ENCODE measurements around the gene AMZ2. TPM values are rescaled to one million over a fixed set of nuclear protein-coding genes. Genes with fewer than 3 reads are reported as not detected.
"Not testable (repeated sequence)": the region's sequence is repeated elsewhere in the genome, so short reads cannot be mapped to it uniquely, and the experiment has no call there.

AMZ2 gene
- total and polyA plus RNA-seq, 7 donors, result 31.1 to 121 (median 75.3) TPM

DNA sequence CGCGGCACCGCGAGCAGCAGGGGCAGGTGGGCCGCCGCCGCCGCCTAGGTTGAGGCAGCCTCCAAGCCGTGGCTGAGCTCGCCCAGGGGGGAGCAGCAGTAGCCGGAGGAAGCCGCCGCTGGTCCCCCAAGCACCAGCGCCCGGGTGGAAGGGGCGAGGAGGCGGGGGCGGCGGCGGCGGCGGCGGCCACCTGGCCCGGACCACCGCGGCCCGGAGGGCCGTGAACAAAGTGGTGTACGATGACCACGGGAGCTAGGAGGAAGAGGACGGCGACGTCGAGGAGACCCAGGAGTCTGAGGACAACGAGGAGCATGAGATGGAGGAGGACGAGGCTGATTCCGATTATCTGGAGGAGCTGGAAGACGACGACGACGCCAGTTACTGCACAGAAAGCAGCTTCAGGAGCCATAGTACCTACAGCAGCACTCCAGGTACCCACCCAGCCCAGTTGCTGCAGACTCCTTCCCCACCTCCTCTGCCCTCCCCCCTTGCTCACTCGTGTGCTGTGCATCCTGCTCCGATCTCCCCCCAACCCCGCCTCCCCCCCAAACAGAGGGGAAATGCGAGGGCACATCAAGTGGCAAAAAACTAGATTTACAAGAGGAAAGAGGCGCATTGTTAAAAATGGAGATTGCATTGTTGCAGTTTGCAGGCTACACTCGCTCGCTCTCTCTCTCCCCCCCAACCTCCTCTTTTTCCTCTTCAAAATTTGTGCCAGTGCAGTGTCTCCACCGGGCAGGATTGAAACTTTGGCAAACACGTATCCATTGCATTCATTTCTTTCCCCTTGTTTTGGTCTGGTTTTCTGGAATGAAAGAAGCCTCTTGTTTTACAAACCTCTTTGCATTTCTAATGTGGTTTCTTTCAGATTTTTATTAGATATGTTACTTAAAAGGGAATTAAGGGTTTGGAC is 41.8 kb upstream of the AMZ2 start:
- peaks cover 8% of the 10 kb centered on the region for H3K4me1 ChIP-seq
- intact Hi-C loops (cut with DNase I), result loop anchor here in 1 of 2 donors (5.0 kb wide), 1 partner anchor 41 kb away; the partner anchor contains the start of gene AMZ2
- peak in 2 of 4 donors; percentile 29 to 41 for ATAC-seq

DNA sequence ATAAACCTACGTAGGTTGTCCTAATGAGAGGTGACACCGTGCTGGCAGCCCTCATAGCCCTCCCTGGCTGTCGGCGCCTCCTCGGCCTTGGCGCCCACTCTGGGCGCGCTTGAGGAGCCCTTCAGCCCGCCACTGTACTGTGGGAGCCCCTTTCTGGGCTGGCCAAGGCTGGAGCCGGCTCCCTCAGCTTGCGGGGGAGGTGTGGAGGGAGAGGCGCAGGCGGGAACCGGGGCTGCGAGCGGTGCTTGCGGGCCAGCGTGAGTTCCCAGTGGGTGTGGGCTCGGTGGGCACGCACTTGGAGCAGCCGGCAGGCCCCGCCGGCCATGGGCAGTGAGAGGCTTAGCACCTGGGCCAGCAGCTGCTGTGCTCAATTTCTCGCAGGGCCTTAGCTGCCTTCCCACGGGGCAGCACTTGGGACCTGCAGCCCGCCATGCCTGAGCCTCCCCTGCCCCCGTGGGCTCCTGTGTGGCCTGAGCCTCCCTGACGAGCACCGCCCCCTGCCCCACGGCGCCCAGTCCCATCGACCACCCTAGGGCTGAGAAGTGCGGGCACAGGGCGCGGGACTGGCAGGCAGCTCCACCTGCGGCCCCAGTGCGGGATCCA is 40.1 kb upstream of the AMZ2 start:
- Histone ChIP-seq H3K27me3 (ENCODE audit: insufficient read depth in 3 of 3, low read length in 2 of 3) (no peaks in the 10 kb centered on the region), H3K4me1 (peaks cover 8% of the 10 kb centered on the region), H3K36me3 (ENCODE audit: insufficient read depth in 1 of 2, low read depth in 1 of 2) (no peaks in the 10 kb centered on the region), H3K4me3 (no peak overlapping the region), H3K27ac (no peak overlapping the region), H3K9me3 (no peaks in the 10 kb centered on the region)
- ATAC-seq, result no peak
- no peak for DNase-seq
- intact Hi-C loops (cut with DNase I), result loop anchor here in 1 of 2 donors (5.0 kb wide), 1 partner anchor 40 kb away; the partner anchor contains the start of gene AMZ2
- TF ChIP-seq, protein P1, sequence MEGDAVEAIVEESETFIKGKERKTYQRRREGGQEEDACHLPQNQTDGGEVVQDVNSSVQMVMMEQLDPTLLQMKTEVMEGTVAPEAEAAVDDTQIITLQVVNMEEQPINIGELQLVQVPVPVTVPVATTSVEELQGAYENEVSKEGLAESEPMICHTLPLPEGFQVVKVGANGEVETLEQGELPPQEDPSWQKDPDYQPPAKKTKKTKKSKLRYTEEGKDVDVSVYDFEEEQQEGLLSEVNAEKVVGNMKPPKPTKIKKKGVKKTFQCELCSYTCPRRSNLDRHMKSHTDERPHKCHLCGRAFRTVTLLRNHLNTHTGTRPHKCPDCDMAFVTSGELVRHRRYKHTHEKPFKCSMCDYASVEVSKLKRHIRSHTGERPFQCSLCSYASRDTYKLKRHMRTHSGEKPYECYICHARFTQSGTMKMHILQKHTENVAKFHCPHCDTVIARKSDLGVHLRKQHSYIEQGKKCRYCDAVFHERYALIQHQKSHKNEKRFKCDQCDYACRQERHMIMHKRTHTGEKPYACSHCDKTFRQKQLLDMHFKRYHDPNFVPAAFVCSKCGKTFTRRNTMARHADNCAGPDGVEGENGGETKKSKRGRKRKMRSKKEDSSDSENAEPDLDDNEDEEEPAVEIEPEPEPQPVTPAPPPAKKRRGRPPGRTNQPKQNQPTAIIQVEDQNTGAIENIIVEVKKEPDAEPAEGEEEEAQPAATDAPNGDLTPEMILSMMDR (IDR thresholded peaks at IDR 0.05), result no peak
- WGBS, 3 donors, result 82 to 96% (median 84%) methylated on average over 35 to 37 of the region's 37 CpGs

More for the DNA sequence above, 41.8 kb upstream of the AMZ2 start:
- WGBS, 3 donors, result 2 to 6% (median 2%) methylated on average over 36 to 49 of the region's 50 CpGs
- no peaks in the 10 kb centered on the region for H3K27me3 ChIP-seq (ENCODE audit: insufficient read depth in 3 of 3, low read length in 2 of 3)
- peak overlapping the region; percentile 85 for H3K4me3 ChIP-seq
- DNase-seq, result no peak
- TF ChIP-seq, protein P1 (IDR thresholded peaks at IDR 0.05), result no peak
- peak overlapping the region; percentile 71 for H3K27ac ChIP-seq
- H3K36me3 ChIP-seq (ENCODE audit: insufficient read depth in 1 of 2, low read depth in 1 of 2), result no peaks in the 10 kb centered on the region
- H3K9me3 ChIP-seq, result no peaks in the 10 kb centered on the region

DNA sequence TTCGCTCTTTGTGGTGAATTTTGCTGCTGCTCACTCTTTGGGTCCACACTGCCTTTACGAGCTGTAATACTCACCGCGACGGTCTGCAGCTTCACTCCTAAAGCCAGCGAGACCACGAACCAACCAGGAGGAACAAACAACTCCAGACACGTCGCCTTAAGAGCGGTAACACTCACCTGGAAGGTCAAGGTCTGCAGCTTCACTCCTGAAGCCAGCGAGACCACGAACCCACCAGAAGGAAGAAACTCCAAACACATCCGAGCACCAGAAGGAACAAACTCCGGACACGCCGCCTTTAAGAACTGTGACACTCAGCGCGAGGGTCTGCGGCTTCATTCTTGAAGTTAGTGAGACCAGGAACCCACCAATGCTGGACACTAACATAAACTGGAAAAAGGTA is 39.2 kb upstream of the AMZ2 start:
- not testable (repeated sequence) for ATAC-seq; H3K4me3 ChIP-seq; H3K4me1 ChIP-seq; H3K27me3 ChIP-seq (ENCODE audit: insufficient read depth in 3 of 3, low read length in 2 of 3); H3K9me3 ChIP-seq; H3K36me3 ChIP-seq (ENCODE audit: insufficient read depth in 1 of 2, low read depth in 1 of 2); H3K27ac ChIP-seq; DNase-seq
- intact Hi-C loops (cut with DNase I), result loop anchor here in 1 of 2 donors (5.0 kb wide), 1 partner anchor 39 kb away; the partner anchor contains the start of gene AMZ2
- 96% methylated on average over 19 of the region's 19 CpGs for WGBS, 3 donors

DNA sequence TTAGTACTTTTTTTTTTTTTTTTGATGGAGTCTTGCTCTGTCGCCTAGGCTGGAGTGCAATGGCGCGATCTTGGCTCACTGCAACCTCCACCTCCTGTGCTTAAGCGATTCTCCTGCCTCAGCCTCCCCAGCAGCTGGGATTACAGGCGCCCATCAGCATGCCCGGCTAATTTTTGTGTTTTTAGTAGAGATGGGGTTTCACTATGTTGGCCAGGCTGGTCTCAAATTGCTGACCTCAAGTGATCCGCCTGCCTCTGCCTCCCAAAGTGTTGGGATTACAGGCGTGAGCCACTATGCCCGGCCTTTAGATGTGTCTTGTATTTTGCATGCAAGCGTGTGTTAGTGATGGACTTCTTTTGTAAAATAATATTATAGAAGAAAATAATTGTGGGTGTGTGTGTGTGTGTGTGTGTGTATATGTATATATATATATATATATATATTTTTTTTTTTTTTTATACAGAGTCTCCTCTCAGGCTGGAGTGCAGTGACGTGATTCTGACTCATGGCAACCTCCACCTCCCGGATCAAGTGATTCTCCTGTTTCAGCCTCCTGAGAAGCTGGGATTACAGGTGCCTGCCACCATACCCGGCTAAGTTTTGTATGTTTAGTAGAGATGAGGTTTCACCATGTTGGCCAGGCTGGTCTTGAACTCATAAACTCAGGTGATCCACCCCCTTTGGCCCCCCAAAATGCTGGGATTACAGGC is 38.5 kb upstream of the AMZ2 start:
- not testable (repeated sequence) for H3K9me3 ChIP-seq; H3K27ac ChIP-seq; DNase-seq; H3K4me1 ChIP-seq; H3K36me3 ChIP-seq (ENCODE audit: insufficient read depth in 1 of 2, low read depth in 1 of 2); ATAC-seq; H3K27me3 ChIP-seq (ENCODE audit: insufficient read depth in 3 of 3, low read length in 2 of 3); H3K4me3 ChIP-seq
- intact Hi-C loops (cut with DNase I), result loop anchor here in 1 of 2 donors (5.0 kb wide), 1 partner anchor 38 kb away; the partner anchor contains the start of gene AMZ2
- WGBS, 3 donors, result 93 to 95% (median 94%) methylated on average over 13 of the region's 13 CpGs

DNA sequence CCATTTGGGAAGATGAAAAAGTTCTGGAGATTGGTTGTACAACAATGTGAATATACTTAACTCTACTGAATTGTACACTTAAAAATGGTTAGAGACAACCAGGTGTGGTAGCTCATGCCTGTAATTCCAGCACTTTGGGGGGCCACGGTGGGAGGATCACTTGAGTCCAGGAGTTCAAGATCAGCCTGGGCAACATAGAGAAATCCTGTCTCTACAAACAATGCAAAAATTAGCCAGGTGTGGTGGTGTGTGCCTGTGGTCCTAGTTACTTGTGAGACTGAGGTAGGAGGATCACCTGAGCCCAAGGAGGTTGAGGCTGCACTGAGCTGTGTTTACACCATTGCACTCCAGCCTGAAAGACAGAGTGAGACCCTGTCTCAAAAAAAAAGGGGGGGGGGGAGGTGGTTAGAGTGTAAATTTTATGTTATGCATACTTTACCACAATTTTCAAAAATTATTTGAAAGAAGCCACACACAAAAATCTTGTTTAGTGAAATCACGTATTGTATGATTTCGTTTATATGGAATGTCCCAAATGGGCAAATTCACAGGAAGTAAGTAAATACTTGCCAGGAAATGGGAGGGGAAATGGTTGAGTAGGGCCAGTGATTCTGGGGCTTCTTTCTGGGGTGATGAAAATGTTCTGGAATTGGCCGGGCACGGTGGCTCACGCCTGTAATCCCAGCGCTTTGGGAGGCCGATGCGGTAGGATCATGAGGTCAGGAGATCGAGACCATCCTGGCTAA is 37.1 kb upstream of the AMZ2 start:
- Histone ChIP-seq H3K27me3 (ENCODE audit: insufficient read depth in 3 of 3, low read length in 2 of 3) (no peaks in the 10 kb centered on the region), H3K9me3 (no peaks in the 10 kb centered on the region), H3K27ac (no peak overlapping the region), H3K36me3 (ENCODE audit: insufficient read depth in 1 of 2, low read depth in 1 of 2) (no peaks in the 10 kb centered on the region), H3K4me1 (peaks cover 4% of the 10 kb centered on the region), H3K4me3 (no peak overlapping the region)
- ATAC-seq, result no peak
- intact Hi-C loops (cut with DNase I), result no loop called here
- TF ChIP-seq, protein P1 (IDR thresholded peaks at IDR 0.05), result no peak
- no peak for DNase-seq
- WGBS, 3 donors, result 92 to 93% (median 92%) methylated on average over 10 of the region's 10 CpGs

DNA sequence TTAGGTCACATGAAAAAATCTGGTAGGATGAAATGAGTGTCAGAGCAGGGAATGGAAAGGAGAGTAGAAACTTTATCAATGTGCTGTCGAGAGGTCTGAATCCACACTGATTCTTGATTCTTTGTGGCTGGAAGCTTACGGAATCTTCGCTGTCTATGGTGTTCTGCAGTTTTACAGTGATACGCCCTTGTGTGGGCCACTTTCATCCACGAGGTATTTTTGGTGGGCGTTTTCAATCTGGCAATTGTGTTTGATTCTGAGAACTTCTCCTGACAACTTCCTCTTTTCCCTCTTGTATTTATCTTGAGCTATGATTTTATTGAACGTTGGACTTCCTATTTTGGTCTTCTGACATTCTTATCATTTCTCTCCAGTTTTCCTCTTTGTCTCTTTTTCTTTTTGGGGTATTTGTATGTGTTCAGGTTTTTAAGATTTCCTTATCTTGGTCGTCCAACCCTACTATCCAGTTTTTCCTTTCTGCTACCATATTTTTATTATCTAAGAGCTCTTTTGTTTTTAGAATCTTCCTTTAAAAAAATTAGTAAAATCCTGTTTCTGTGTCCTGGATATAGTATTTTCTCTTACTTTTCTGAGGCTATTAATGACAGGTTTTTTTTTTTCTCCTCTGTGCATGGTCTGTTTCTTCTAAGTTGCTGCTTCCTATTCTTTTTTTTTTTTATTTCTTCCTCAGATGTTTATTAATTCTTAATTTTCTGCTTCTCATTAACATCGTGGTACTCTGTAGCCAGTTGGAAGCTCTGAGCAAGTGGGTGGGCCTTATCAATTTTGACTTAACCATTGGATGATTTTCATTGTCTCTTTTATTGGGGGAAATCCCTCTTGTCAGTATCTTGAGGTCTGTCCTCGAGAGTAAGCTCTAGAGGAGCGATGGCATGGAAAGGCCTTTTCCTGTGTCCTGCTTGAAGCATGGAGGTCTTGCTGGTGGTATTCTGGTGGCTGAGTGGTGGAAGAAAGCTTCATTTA is 34.1 kb upstream of the AMZ2 start:
- intact Hi-C loops (cut with DNase I); DNase-seq; H3K4me3 ChIP-seq; H3K27ac ChIP-seq; H3K36me3 ChIP-seq (ENCODE audit: insufficient read depth in 1 of 2, low read depth in 1 of 2); H3K27me3 ChIP-seq (ENCODE audit: insufficient read depth in 3 of 3, low read length in 2 of 3); H3K4me1 ChIP-seq; ATAC-seq; H3K9me3 ChIP-seq: not testable (repeated sequence)
- WGBS, 3 donors, result 70 to 78% (median 72%) methylated on average over 11 of the region's 11 CpGs

DNA sequence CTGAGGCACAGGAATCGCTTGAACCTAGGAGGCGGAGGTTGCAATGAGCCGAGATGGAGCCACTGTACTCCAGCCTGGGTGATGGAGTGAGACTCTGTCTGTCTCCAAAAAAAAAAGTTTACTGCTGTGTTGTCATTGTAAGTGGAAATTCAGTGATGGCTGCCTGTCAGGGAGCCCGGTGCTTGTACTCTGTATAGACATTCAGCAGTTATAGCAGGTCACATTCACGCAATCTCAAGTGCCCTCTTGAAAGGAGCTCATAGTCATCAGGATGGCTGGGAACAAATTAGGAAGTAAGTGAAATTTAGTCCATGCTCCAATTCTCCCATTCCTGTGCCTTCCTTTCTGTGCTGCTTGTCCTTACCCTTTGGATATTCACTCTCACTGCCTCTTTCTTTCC is 32.4 kb upstream of the AMZ2 start:
- H3K27ac ChIP-seq; intact Hi-C loops (cut with DNase I); H3K4me3 ChIP-seq; H3K27me3 ChIP-seq (ENCODE audit: insufficient read depth in 3 of 3, low read length in 2 of 3); ATAC-seq; DNase-seq; H3K9me3 ChIP-seq; H3K36me3 ChIP-seq (ENCODE audit: insufficient read depth in 1 of 2, low read depth in 1 of 2); H3K4me1 ChIP-seq: not testable (repeated sequence)
- 93 to 98% methylated on average over 2 to 4 of the region's 5 CpGs; no CpG with 5 or more reads in 1 of the 3 donors for WGBS, 3 donors
